Nephron progenitor cell (in vitro differentiated cells): ENCODE results near the gene CAMK2D.
A peak's percentile ranks its signal among the peaks of the same experiment; 100 is the strongest.

Experiments used
- DNase-seq: peaks from one replicate; pipeline ENCODE4 v3.0.0; 2021
- H3K27ac Mint-ChIP-seq: 2 replicates; pipeline ENCODE4 v1.8.0; 2021; ENCODE audit warnings: mild to moderate bottlenecking, moderate library complexity, mixed read lengths
- H3K27me3 Mint-ChIP-seq: 2 replicates; pipeline ENCODE4 v1.8.0; 2021; ENCODE audit warnings: mild to moderate bottlenecking, low read depth, mixed read lengths; ENCODE audit not compliant: poor library complexity
- H3K36me3 Mint-ChIP-seq: 2 replicates; pipeline ENCODE4 v1.8.0; 2021; ENCODE audit warnings: low read depth, mixed read lengths
- H3K4me1 Mint-ChIP-seq: 2 replicates; pipeline ENCODE4 v1.8.0; 2021; ENCODE audit warnings: mixed read lengths
- H3K4me3 Mint-ChIP-seq: 2 replicates; pipeline ENCODE4 v1.8.0; 2021; ENCODE audit warnings: mild to moderate bottlenecking, moderate library complexity, mixed read lengths
- H3K9me3 Mint-ChIP-seq: 2 replicates; pipeline ENCODE4 v1.8.0; 2021; ENCODE audit warnings: mild to moderate bottlenecking, moderate library complexity, mixed read lengths
- TF ChIP-seq, protein P1 (sequence below): fragments of 200-600 bp; sonication (generic); IDR thresholded peaks from 2 replicates; pipeline ENCODE4 v1.5.0; 2021; ENCODE audit warnings: antibody characterized with exemption

The CAMK2D gene

DNA sequence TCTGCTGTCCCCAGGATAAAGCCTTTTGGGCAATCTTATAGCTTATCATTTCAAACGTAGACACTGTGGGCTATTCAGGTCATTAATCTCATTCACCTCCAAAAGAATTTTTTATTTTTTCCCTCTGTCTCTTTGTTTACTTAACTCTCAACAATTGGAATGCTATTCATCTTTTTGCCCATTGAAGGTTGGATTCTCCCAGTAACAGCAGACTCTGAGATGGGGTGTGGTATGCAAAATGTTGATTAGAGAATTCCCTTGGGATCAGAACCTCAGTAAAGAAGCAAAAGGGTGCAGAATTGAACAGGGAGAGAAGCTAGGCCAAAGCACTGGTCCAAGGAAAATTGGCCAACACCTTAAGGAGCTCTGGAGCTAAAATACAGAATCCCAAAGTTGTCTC lies 60.4 kb downstream of the CAMK2D start:
- Mint-ChIP-seq H3K36me3 (peaks cover 7% of the 10 kb centered on the region), H3K27ac (peak overlapping the region; percentile 55), H3K27me3 (no peaks in the 10 kb centered on the region), H3K9me3 (no peaks in the 10 kb centered on the region), H3K4me3 (no peak overlapping the region), H3K4me1 (peaks cover 11% of the 10 kb centered on the region)
- TF ChIP-seq, protein P1, sequence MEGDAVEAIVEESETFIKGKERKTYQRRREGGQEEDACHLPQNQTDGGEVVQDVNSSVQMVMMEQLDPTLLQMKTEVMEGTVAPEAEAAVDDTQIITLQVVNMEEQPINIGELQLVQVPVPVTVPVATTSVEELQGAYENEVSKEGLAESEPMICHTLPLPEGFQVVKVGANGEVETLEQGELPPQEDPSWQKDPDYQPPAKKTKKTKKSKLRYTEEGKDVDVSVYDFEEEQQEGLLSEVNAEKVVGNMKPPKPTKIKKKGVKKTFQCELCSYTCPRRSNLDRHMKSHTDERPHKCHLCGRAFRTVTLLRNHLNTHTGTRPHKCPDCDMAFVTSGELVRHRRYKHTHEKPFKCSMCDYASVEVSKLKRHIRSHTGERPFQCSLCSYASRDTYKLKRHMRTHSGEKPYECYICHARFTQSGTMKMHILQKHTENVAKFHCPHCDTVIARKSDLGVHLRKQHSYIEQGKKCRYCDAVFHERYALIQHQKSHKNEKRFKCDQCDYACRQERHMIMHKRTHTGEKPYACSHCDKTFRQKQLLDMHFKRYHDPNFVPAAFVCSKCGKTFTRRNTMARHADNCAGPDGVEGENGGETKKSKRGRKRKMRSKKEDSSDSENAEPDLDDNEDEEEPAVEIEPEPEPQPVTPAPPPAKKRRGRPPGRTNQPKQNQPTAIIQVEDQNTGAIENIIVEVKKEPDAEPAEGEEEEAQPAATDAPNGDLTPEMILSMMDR = no peak
- no peak for DNase-seq

DNA sequence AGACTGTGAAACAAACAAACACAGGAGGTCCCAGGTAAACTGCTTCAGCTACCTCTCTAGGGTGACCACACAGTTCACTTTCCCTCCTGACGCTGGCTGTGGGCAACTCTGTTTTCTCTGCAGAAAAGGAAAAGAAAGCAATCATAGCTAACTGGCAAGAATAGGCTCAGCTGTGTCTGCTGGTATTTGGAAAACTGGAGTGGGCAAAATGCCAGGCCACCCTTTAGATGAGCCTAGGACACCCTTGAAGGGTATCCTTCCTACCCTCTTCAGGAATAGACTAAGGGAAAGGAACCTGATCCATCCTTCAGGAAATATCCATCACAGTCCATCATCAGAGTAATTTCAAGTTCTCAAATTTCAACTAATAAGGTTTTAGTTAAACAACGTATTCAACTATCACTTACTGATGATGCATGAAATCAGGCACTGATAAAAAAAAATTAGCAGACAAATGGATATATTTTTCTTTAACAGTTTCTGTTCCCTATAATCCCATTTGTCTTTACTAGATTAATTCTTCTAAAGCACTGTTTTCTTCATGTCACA lies 60.9 kb downstream of the CAMK2D start:
- H3K4me3 Mint-ChIP-seq = no peak overlapping the region
- H3K27me3 Mint-ChIP-seq = no peaks in the 10 kb centered on the region
- H3K4me1 Mint-ChIP-seq = peaks cover 11% of the 10 kb centered on the region
- no peak for DNase-seq
- H3K27ac Mint-ChIP-seq = peak overlapping the region; percentile 55
- H3K36me3 Mint-ChIP-seq = peaks cover 7% of the 10 kb centered on the region
- TF ChIP-seq, protein P1 = no peak
- H3K9me3 Mint-ChIP-seq = no peaks in the 10 kb centered on the region

DNA sequence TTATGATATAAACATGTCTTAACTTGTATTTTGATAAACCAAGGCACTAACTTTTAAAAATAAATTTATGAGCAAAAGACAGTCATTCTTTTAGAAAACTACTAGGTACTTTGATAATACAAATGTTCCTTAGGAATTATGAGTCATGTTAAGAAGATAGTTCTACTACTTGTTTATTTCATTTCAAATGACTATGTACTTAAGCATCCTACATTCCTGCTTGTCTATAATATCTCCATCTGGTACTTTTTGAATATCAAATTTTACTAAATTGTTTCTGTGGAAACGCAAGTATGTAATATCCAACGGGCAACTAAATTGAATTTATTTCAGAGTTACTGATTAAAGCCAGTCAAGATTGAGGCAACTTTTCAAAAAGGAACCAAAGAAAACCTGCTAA lies 61.8 kb downstream of the CAMK2D start:
- H3K36me3 Mint-ChIP-seq = peaks cover 6% of the 10 kb centered on the region
- H3K4me3 Mint-ChIP-seq = no peak overlapping the region
- TF ChIP-seq, protein P1 = no peak
- H3K27ac Mint-ChIP-seq = no peak overlapping the region
- no peaks in the 10 kb centered on the region for H3K9me3 Mint-ChIP-seq
- H3K27me3 Mint-ChIP-seq = no peaks in the 10 kb centered on the region
- peaks cover 11% of the 10 kb centered on the region for H3K4me1 Mint-ChIP-seq
- DNase-seq = no peak

GRCh38 chr4:113697429-113697828 lies 64.1 kb downstream of the CAMK2D start:
- DNase-seq = no peak
- Mint-ChIP-seq H3K36me3 (no peaks in the 10 kb centered on the region), H3K27me3 (no peaks in the 10 kb centered on the region), H3K4me3 (no peak overlapping the region), H3K4me1 (peaks cover 11% of the 10 kb centered on the region), H3K27ac (no peak overlapping the region), H3K9me3 (no peaks in the 10 kb centered on the region)
- TF ChIP-seq, protein P1 = no peak

DNA sequence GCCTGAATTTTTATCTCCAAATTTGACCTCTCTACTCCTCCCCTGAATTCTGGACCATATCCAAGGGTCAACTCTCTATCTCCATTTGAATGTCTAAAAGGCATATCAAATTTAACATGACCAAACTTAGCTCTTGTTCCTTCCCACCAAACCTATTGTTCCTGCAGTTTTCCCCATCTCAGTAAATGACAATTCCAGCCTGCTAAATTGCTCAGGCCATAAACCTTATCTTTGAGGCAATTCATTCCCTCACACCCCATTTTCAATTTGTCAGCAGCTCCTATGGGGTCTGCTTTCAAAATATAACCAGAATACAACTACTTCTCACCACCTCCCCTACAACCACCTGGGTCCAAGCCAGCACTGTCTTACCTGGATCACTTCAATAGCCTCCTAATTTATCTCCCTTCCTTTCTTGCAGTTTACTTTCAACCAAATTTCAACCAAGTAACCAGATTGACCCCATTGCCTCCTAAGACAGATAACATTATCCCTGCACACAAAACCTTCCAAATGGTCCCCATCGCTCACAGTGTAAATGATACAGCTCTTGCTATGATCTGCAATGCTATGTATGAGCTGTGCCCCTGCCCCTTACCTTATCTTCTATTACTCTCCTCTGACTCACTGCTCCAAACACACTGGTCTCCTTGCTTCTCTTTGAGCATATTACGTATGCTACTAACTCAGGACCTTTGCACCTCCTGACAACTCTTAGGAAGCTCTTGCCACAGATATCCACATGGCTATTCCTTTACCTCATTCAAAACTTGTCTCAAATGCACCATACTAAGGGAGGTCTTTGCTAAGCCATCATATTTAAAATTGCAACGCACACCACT lies 66.0 kb downstream of the CAMK2D start:
- Mint-ChIP-seq H3K36me3 (no peaks in the 10 kb centered on the region), H3K9me3 (no peaks in the 10 kb centered on the region), H3K27me3 (no peaks in the 10 kb centered on the region), H3K4me3 (no peak overlapping the region), H3K4me1 (peaks cover 3% of the 10 kb centered on the region), H3K27ac (no peak overlapping the region)
- DNase-seq = no peak
- TF ChIP-seq, protein P1 = no peak

DNA sequence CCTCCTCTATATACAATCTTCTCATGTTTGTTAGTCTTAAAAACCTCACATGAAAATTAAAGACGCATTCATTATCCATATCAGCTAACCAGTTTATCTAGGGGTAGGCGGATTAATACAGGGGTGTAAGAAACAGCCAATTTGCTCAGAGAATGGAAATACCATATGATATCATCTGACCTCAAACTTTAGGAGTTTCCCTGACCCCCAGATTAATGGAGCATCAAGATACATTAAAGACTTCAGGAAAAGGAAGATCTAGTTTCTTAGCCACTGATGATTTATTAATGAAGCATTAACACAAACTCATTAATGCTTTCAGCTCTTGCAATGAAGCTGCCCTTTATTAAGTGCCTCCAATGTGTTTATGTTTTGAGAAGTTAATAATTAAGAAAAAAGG lies 67.5 kb downstream of the CAMK2D start:
- no peak overlapping the region for H3K4me3 Mint-ChIP-seq
- no peaks in the 10 kb centered on the region for H3K36me3 Mint-ChIP-seq
- H3K27ac Mint-ChIP-seq = no peak overlapping the region
- no peaks in the 10 kb centered on the region for H3K9me3 Mint-ChIP-seq
- H3K4me1 Mint-ChIP-seq = no peaks in the 10 kb centered on the region
- DNase-seq = no peak
- TF ChIP-seq, protein P1 = no peak
- H3K27me3 Mint-ChIP-seq = no peaks in the 10 kb centered on the region
